Medulla oblongata (tissue), 1 donor: ENCODE data around the gene PTHLH.

Source experiments
- DNase-seq: peaks from one replicate; pipeline ENCODE4 v3.0.0-alpha.2; 2015; ENCODE audit errors: extremely low spot score

The PTHLH gene

GRCh38 chr12:27972721-27973120 is at the start of gene PTHLH:
PTHLH (minus strand) TSS chr12:27972733; CDS start chr12:27969494, 3,239 bp downstream.
- DNase-seq = no peak

GRCh38 chr12:28021704-28022103 is 49.2 kb upstream of the PTHLH start:
- DNase-seq = no peak

- no peak for DNase-seq
These were observed 45.3 kb upstream of the PTHLH start for GRCh38 chr12:28017873-28018255.

GRCh38 chr12:28017126-28017872 is 44.8 kb upstream of the PTHLH start:
- peak; percentile 53 for DNase-seq

- no peak for DNase-seq
These were observed 42.6 kb upstream of the PTHLH start for GRCh38 chr12:28015165-28015564.

GRCh38 chr12:28014196-28014595 is 41.7 kb upstream of the PTHLH start:
- DNase-seq = no peak

GRCh38 chr12:28012333-28012918 is 39.9 kb upstream of the PTHLH start:
- no peak for DNase-seq

GRCh38 chr12:28010036-28010435 is 37.5 kb upstream of the PTHLH start:
- no peak for DNase-seq

GRCh38 chr12:27999970-28000369 is 27.4 kb upstream of the PTHLH start:
- no peak for DNase-seq

GRCh38 chr12:27999521-27999920 is 27.0 kb upstream of the PTHLH start:
- DNase-seq = no peak

- no peak for DNase-seq
These were observed 26.1 kb upstream of the PTHLH start for GRCh38 chr12:27998658-27999057.

GRCh38 chr12:27998170-27998569 is 25.6 kb upstream of the PTHLH start:
- no peak for DNase-seq

- no peak for DNase-seq
These were observed 24.2 kb upstream of the PTHLH start for GRCh38 chr12:27996761-27997160.

GRCh38 chr12:27995406-27995805 is 22.9 kb upstream of the PTHLH start:
- no peak for DNase-seq

GRCh38 chr12:27988594-27989233 is 16.2 kb upstream of the PTHLH start:
- DNase-seq = no peak

GRCh38 chr12:27987331-27987730 is 14.8 kb upstream of the PTHLH start:
- DNase-seq = no peak

- DNase-seq = no peak
These were observed 11.7 kb upstream of the PTHLH start for GRCh38 chr12:27984275-27984674.

GRCh38 chr12:27982951-27983350 is 10.4 kb upstream of the PTHLH start:
- DNase-seq = no peak

- no peak for DNase-seq
These were observed 9.9 kb upstream of the PTHLH start for GRCh38 chr12:27982385-27982784.

- DNase-seq = no peak
These were observed 9.3 kb upstream of the PTHLH start for GRCh38 chr12:27981874-27982273.

- DNase-seq = no peak
These were observed 6.6 kb upstream of the PTHLH start for GRCh38 chr12:27979145-27979544.

- no peak for DNase-seq
These were observed 2.9 kb upstream of the PTHLH start for GRCh38 chr12:27975222-27976136.
